Renal cortex interstitium (tissue), 11 donors: ENCODE measurements around the gene RBM33. TPM values are rescaled to one million over a fixed set of nuclear protein-coding genes. Genes with fewer than 3 reads are reported as not detected.

ENCODE experiments used
- DNase-seq, 11 donors: peaks; one replicate each; pipeline ENCODE4 v3.0.0-alpha.2; 2013; ENCODE audit warnings: low read depth in 9 of 11, low spot score in 4 of 11; ENCODE audit errors: extremely low read depth in 1 of 11
- polyA plus RNA-seq, 3 donors: library from polyadenylated mRNA; unstranded; fragments of 120-200 nt; gene quantifications; one replicate each; pipeline ENCODE4 v1.2.1, GENCODE V29; 2013; ENCODE audit not compliant: insufficient read length in 3 of 3

The RBM33 gene
- polyA plus RNA-seq, 3 donors = 31.6 to 45.8 (median 37.7) TPM

- no peak for DNase-seq
Measured at GRCh38 chr7:155818154-155818819, 173.8 kb downstream of the RBM33 start.

- DNase-seq = no peak
Measured at GRCh38 chr7:155818820-155819168, 174.3 kb downstream of the RBM33 start.

- DNase-seq = no peak
Measured at GRCh38 chr7:155819186-155819585, 174.7 kb downstream of the RBM33 start.

GRCh38 chr7:155820246-155820645, 175.8 kb downstream of the RBM33 start:
- DNase-seq = no peak

DNA sequence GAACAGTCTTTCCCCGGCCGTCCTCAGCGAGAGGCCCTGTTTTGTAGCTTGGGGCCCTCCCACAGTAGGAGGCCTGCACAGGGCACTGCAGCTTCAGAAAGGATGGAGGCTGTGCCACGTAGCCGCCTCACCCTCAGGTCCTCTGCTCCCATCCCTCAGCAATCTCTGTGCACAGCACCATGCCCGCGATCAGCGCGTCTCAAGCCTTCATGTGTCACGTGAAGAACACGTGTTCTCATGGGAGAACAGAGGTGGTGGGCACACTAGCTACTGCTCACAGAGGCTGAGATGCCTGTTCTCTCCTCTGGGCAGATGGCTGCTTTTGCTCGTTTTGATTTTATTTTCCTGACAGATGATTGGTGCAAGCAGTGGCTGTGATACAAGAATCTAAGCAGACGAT, 176.3 kb downstream of the RBM33 start:
- no peak for DNase-seq

DNA sequence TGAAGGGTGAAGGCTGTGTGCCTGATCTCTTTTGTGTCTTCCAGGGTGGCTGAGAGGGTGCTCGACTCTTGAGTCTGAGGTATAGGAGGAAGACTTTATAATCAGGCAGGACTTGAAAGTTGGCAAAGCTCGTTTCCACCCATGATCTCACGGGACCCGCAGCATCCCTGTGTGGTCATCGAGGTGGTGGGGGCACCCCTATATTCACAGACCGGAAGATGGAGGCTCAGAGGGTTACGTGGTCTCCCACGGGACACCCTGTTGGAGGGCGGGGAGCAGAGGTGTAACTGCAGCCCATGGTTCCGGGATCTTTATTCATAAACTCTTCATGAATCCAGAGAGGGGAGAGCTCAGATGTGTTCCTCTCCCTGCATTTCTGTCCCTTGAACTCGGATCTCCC, 177.4 kb downstream of the RBM33 start:
- no peak for DNase-seq

DNA sequence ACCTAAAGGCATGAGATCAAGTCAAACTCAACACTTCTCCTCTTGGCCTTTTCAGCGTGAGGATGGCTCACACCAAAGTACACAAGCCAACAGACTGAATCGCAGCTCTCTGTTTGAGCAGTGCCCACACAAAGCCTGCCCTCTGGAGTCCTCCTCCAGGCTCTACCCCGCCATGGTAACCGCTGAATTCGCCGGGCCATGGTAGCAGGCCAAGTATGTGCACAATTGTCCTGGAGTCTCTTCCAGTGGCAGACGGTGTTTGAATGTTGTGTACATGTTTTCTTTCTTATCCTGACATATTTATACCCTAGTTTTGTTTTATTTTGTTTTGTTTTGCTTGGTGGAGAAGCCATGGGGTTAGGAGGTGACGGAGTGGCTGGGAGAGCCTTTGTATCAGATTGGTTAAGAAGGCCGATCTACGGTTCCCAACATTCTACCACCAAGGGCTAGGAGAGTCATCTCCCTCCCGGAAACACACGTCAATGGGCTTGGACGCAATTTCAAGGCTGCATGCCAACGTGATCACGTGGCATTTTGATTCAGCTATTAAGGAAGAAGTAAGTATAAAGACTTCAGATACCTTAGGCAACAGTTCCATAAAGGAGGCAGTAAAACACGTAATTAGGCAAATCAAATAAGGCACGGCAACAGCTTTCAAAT, 179.9 kb downstream of the RBM33 start:
- DNase-seq = no peak

DNA sequence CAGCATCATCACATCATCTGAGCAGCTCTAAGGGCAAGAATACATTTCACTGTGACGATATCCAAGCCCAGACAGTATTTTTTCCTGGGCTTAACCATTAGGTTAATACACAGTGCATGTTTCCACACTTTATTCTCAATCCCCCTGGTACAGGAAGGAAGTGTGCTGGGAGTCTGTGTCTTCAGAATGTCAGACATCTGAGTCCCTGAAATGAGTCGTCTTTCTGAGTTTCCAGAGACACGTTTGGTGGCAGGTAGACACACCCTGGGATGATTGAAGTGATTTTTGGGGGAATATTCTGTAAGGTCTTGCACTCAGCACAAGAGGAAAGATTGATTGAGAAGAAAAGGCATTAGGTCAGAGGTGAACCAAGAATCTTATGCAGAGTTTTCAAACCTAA, 180.9 kb downstream of the RBM33 start:
- no peak for DNase-seq

- no peak for DNase-seq
Measured at GRCh38 chr7:155829796-155830470, 185.5 kb downstream of the RBM33 start.

Other genes with a start within 250 kb of the RBM33 start
- under 1 TPM; 0.10 to 0.42 (median 0.18) TPM for gene EN2, start 186.5 kb upstream of the RBM33 start, polyA plus RNA-seq
- not detected for gene CNPY1, start 98.1 kb upstream of the RBM33 start, polyA plus RNA-seq
- 1 to 10 TPM; 1.1 to 3.3 (median 2.3) TPM for gene SHH, start 167.8 kb downstream of the RBM33 start, polyA plus RNA-seq